A204.1 (cell line): ENCODE data around the gene SDHAF2.
"Not testable (repeated sequence)": the region's sequence is repeated elsewhere in the genome, so short reads cannot be mapped to it uniquely, and the experiment has no call there.

Experiments
- FAIRE-seq: peaks from 2 replicates; lab custom pipeline; 2012; peaks lifted over from hg19 to GRCh38; lab: Jason Lieb, UNC

The SDHAF2 gene

DNA sequence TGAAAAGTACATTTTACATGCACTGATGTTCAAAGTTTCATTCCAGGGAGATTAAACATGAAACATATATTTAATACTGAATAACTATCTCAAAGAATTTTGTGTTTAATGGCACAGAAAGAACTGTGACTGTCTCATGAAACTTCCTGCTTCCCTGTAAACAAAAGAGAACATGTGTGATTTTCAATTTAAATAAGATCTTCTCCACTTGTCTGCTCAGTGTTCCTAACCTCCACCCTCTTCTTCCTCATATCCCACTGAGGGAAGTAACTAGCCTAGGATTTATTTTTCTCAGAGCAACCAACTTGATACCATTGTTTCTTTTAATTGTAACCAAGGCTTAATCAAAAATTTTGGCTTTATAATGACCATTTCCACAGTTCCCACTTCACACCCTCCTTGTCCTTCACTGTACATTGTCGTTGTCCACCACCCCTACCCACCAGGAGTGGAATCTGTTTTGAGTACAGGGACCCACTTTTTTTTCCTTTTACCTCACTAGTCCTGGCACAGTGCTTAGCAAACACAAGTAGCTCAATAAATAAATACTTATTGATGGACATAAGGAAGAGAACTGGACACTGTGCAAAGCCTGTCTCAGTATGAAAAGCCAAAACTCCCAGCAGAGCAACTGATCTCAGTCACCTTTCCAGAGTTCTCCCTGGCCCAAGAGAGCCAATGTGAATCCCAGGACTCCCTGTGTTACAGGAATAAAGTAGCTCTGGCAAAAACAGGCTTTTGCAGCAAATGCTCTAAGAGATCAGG is 4.4 kb upstream of the SDHAF2 start:
- FAIRE-seq = no peak

DNA sequence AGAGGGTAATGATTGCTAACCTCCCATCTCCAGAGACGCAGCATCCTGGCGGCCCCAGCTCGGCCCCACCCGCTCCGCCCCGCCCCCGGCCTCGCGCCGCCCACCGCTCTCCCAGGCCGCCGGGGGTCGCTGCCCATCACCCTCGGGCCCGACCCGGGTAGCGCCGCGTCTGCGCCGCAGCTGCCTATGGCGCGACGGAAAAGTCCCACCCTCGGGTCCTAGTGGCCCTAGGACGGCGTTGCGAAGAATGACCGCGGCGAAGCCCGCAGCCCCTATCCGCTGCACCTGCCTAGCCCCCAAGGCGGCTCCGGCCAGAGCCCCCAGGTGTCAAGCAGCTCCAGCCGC is 606 bp upstream of the SDHAF2 start:
- FAIRE-seq = no peak

DNA sequence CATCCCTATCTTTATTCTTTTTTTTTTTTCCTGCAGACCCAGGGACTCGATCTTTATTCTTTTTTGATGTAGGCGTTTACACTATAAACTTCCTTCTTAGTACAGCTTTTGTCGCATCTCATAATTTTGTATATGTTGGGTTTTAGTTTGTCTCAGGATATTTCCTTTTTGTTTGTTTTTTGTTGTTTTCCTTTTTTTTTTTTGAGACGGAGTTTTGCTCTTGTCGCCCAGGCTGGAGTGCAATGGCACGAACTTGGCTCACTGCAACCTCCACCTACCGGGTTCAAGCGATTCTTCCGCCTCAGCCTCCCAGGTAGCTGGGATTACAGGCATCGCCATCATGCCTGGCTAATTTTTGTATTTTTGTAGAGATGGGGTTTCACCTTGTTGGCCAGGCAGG is 915 bp downstream of the SDHAF2 start:
- not testable (repeated sequence) for FAIRE-seq

DNA sequence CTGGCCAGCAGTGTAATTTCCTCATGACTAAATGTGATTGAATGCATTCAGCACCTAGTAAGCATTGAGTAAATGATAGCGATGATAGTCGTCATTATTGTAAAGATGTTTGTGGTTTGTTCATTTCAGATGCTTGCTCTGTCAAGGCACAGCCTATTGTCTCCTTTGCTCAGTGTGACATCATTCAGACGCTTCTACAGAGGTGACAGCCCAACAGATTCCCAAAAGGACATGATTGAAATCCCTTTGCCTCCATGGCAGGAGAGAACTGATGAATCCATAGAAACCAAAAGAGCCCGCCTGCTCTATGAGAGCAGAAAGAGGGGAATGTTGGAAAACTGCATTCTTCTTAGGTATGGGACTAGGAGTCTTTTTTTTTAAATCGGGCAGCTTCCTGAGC is 7.6 kb downstream of the SDHAF2 start:
- FAIRE-seq = no peak

DNA sequence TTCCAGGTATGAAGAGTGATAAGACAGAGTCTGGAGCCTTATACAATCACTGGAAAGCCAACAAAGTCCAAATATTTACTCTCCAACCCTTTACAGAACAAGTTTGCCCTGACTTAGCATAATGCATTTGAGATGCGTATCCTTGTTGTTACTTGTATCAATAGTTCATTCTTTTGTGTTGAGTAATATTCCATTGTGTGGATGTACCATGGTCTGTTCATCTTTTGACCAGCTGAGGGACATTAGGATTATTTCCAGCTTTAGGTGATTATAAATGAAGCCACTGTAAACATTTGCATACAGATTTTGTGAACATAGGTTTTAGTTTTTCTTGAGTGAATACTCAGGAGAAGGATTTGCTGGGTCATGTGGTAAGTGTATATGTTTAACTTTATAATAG is 9.7 kb downstream of the SDHAF2 start:
- FAIRE-seq = no peak

DNA sequence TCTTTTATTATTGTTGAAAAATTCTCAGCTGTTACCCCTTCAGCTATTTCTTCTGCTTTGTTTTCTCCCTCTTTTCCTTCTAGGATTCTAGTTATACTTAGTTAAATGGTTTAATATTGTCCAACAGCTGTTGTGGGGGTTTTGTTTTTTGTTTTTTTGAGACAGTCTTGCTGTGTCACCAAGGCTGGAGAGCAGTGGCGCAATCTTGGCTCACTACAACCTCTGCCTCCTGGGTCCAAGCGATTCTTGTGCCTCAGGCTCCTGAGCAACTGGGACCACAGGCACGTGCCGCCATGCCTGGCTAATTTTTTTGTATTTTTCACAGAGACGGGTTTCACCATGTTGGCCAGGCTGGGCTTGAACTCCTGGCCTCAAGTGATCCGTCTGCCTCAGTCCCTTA is 12.7 kb downstream of the SDHAF2 start:
- FAIRE-seq = no peak

DNA sequence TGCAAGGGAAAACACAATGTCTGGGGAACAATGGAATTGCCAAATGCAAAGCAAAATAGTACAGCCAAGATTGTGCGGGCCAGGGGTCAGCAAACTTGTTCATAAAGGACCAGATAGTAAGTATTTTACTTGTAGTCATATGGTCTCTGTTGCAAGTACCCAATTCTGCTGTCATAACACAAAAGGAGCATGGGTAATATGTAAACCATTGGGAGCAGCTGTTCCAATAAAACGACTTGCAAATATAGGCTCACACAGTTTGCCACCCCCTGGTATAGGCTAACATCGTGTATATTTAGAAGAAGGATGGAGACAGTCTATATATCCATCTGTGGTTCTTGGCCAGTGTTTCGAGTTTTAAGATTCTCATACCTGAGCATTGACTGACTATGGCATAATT is 15.6 kb downstream of the SDHAF2 start:
- no peak for FAIRE-seq

DNA sequence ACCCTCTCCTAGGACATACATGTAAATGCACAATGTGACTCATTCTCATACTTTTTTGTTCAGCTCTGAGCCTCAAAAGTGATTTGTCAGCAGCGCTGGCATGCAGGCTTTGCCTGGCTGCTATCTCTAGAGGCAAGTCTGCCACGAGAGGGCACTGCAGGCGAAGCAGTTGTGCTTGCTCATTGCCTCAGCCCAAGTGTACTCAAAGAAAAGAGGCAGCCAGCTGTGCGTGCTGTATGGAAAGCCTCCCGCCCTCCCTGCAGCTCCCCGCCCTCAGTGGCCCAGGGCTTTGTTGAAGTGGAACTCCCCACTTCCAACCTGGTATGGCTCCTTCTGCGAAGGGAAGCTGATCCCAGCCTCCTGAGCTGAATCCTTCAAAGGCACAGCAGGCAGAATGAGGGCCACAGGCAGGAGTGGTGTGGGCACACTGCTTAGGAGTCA is 16.3 kb downstream of the SDHAF2 start:
- no peak for FAIRE-seq

DNA sequence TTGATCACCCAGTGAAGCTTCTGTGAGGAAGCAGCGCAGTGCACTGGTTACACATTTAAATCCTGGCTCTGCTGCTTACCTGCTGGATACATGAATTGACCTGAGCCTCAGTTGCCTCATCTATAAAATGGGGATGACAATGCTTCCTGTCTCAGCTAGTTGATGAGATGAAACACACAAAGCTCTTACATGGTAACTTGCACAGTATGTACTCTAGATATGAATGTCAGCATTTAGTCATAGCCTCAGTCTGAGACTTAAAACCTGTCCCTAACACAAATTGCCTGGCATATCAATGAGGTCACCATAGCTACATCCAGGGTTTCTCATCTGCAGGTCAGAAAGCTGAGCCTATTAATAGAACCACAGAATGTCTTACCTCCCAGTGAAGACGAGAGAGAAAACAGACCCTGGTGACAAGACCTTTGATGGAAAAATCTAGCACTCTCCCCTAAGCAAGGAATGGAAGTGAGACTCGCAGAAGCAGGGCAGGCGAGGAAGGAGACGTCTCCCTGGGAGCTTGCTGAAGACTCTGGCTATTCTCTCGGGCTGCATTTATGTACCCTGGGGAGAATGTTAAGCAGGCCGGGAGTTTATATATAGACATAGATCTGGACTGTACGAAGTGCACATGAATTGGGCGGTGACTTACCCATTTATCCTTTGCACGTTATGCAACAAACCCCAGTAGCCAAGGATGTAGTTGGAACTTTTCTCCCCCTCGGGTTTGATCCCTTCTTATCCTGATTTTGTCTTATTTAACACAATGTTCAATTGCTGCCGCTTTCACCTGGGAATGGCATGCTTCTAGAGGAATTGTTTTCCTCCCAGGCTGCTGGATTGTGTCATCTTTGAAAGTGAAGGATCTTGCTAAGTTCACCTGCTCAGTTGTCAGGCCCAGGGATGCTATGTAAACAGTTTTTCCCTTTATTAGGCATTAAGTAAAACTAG is 18.0 kb downstream of the SDHAF2 start:
- FAIRE-seq = no peak

DNA sequence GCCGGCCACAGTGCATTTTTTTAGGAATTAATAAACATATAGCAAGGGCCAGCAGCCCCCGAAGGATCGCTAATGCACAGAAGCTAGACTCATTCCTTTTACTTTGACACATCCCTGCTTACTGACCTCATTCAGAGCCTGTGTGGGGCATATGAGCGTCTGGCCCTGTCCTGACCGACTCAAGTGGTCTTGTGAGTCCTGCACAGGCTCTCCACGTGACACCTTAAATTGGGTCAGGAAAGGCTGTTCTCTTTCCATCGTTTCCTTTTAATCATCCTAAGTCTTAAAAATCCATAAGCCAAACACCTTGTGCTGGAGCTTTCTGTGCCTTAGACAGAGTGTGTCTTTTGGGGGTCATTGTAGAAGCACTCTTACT is 18.6 kb downstream of the SDHAF2 start:
- no peak for FAIRE-seq

DNA sequence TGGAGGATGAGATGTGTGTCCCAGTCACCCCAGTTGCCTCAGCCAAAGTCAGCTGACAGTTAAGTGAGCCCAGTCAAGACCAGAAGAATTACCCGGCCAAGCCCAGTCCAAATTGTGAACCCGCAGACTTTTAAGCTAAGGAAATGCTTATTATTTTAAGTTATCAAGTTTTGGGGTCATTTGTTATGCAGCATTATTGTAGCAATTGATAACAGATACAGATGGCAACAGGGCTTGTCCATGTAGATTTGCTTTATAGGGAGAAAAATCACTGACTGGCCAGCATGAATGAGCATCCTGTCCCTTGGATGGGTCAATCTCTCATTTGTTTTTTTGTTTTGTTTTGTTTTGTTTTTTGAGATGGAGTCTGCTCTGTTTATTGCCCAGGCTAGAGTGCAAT is 22.9 kb downstream of the SDHAF2 start:
- FAIRE-seq = no peak

DNA sequence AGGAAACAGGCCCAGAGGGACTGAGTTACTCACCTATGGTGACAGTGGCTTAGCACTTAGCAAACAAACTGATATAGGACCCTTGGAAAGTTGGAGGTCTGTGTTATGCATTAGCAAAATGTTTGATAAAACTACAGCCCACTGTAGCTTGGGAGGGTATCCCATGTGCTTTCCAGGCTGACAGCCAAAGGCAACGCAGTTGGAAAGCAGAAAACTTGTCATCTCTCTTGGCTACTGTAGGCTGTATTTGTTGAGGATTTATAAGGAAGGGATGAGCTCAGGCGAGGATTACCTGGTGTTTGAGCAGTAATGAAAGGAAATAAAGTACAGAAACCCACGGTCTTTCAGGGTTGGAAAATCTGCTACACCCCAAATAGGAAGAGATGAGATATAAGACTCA is 23.8 kb downstream of the SDHAF2 start:
- FAIRE-seq = no peak

DNA sequence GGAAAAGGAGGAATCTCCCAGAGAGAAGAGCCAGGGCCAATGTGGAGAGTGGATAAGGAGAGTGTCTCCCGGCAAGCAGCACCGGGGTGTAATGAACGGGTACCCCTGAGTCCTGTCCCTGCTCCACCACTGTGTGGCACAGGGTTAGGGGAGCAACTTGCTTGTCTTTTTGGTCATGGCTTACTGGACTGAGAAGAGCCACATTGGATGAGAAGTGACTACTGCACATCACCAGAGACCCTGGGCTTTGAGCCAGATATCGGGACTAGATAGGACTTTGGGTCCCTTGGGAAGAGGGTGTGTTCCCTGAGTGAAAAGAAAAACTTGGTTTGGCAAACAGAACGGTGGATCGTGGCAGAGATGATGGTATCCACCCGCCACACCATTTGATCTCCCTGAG is 24.6 kb downstream of the SDHAF2 start:
- no peak for FAIRE-seq

DNA sequence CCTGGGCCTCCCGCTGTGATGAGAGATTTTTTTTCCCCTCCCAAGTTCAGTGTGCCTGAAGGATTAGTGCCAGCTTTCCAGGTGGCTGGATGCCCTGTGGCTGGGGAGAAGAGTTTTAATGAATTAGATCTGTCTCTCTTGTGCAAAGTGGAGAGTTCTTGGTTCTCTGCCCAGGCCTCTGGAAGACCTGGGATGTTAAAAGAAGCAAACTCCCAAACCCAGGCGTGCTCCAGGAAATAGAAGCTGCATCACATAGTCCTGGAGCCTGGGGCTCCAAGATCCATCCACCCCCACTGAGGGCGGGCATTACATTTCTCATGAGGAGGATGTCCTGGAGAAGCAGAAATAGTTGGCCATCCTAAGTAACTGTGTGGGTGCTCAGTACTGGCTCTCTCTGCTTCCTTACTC is 30.6 kb downstream of the SDHAF2 start:
- no peak for FAIRE-seq

DNA sequence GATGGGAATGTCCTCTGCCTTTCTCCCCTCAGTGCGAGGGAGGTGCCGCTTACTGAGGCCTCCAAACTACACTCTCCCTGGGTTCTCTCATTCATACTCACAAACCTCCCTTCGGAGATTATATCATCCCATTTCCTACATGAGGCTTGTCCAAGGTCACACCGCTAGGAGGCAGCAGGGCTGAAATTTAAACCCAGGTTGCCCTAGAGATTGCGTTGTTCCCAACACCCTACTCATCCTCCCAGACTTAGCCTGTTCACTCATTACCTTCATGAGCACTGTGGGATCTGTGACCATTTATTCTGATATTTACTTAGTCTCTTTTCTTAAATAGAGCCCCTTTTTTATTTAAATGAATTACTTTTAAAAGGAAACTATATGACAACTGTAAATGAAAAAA is 31.1 kb downstream of the SDHAF2 start:
- FAIRE-seq = no peak

DNA sequence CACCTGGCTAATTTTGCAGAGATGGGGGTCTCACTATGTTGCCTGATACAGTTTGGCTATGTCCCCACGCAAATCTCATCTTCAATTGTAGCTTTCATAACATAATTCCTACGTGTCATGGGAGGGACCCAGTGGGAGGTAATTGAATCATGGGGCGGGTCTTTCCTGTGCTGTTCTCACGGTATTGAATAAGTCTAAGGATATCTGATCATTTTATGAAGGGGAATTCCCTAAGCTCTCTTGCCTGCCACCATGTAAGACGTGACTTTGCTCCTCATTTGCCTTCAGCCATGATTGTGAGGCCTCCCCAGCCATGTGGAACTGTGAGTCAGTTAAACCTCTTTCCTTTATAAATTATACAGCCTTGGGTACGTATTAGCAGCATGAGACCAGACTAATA is 37.7 kb downstream of the SDHAF2 start:
- not testable (repeated sequence) for FAIRE-seq

DNA sequence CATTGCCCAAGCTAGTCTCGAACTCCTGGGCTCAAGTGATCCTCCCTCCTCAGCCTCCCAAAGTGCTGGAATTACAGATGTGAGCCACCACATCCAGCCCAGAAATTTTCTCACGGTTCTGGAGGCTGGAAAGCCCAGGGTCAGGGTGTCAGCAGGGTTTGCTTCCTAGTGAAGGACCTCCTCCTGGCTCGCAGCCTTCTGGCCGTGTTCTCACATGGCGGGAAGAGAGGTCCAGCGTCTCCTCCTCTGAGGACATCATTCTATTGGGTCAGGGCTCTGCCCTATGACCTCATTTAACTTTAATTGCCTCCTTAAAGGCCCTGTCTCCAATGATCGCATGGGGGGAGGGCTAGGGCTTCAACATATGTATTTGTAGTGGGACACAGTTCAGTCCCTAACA is 38.1 kb downstream of the SDHAF2 start:
- no peak for FAIRE-seq

DNA sequence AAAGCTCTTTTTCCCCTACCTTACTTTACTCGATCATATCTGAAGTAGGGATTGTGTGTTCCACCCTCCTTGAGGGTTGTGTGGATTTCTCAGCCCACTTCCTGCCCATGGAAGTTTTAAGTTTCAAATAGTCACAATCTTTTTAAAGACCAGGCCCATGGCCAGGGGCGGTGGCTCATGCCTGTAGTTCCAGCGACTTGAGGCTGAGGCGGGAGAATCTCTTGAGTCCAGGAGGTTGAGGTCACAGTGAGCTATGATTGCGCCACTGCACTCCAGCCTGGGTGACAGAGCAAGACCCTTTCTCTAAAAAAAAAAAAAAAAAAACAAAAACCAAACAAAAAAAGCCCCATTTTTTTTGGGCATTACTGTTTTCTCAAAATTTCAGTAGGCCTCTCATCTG is 42.4 kb downstream of the SDHAF2 start:
- FAIRE-seq = no peak

DNA sequence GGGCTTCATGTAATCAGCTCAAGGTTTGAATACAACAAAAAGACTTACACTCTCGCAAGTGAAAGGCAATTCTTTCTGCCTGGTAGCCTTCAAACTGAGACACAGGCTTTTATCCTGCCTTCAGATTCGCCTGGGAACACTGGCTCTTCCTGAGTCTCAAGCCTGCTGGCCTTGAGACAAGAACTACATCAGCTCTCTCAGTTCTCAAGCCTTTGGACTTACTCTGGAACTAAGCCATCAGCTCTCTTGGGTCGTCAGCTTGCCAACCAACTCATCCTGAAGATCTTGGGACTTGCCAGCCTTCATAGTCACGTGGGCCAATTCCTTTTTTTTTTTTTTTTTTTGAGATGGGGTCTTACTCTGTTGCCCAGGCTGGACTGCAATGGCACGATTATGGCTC is 42.9 kb downstream of the SDHAF2 start:
- FAIRE-seq = no peak

DNA sequence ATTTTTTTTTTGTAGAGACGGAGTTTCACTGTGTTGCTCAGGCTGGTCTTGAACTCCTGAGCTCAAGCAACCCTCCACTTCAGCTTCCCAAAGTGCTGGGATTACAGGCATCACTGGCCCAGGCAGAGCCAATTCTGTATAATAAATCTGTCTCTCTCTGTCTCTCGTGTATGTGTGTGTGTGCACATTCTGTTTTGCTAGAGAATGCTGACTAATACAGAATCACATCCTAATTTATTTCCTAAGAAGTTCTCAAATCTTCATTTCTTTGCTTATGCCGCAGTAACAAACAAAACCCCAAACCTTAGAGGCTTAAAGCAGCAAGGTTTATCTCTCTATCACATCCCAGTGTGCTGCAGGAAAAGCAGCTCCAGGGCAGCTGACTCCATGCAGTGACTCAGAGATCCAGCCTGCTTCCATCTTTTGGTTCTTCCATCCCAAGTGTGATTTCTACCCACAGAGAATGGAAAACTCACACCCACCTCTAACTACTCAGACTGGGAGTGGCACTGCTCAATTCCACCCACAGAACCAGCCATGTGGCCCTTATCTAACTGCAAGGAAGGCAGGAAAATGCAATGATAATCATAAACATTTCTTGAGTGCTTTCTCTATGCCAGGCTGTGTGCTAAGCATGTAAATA is 43.6 kb downstream of the SDHAF2 start:
- no peak for FAIRE-seq

DNA sequence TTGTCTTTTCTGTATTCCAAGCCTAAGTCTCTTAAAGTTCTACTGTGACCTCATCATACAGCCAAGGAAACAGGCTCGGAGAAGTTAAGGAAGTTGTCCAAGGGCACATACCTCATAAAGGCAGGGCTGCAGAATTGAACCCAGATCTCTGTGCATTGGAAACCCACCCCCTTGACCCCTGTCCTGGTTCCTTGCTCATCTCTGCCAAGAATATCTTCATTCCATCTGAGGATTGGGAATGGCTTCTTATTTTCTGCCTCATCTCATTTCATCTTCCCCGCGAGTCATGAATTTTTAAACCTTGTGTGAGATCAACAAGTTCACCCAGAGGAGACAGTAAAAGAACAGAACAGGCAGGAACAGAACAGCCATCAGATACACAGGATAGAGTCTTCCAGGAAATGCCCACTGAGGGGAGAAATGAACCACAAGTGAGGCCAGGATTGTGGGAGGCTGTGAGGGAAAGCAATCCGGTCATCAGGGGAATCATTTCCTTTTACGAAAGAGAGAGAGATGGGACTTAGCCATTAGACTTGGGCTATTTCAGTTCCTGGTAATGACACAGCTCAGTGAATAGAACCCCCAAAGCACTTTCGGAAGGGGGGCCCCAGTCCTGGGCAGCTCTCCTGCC is 44.2 kb downstream of the SDHAF2 start:
- no peak for FAIRE-seq

DNA sequence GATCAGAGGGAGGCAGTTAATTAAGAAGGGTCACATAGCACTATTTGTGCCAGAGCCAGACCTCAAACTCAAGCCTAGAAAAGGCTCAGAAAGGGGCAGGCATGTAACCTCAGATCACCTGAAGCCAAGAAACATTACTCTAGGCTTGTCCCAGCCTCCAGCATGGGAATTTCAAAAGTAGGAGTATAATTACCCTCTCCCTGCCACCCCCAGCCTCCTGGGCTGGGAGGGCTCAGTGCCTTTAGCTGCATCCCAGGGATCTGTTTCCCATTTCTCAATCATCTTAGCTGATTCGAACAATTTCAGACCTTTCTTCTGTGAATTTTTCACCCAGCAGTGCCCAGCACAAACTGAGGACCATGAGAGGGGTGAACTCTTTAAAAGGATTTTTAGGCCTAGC is 45.5 kb downstream of the SDHAF2 start:
- FAIRE-seq = no peak

DNA sequence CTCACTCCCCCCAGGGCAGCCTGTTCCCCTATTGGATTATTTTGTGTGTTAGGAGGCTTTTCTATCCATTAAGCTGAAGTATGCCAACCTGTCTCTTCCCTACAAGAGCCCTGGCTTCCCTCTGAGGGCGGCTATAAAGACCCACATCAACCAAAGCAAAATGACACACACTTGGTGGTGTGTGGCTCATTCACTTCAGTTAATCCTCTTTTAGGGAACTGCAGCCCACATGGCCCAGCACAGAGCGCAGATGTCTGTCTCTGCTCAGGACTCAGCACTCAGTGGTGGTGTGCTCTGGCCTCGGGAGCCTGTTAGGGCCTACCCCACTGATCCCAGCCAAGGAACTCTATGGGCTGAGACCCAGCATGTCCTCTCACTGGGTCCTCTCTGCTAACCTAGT is 46.4 kb downstream of the SDHAF2 start:
- no peak for FAIRE-seq
